Activated T-helper 2 cell treated with anti-CD3 and anti-CD28 coated beads, Interferon-gamma antibody, Interleukin-2, Interleukin-4, amounts not matched to agents 10 μg/mL and 5 μg/mL and 100 μg/mL, durations not matched to agents 14 hours and 24 hours and 36 hours (primary cell): ENCODE measurements around the gene HSD3B2. TPM values are rescaled to one million over a fixed set of nuclear protein-coding genes. Genes with fewer than 3 reads are reported as not detected.

Source experiments
- DNase-seq: peaks from one replicate; pipeline ENCODE4 v3.0.0; 2021; ENCODE audit warnings: low spot score
- H3K27ac Mint-ChIP-seq: one replicate; pipeline ENCODE4 v1.8.0; 2021; ENCODE audit warnings: mixed read lengths
- H3K27me3 Mint-ChIP-seq: one replicate; pipeline ENCODE4 v1.8.0; 2021; ENCODE audit warnings: low read depth, mixed read lengths
- H3K36me3 Mint-ChIP-seq: one replicate; pipeline ENCODE4 v1.8.0; 2021; ENCODE audit warnings: low read depth, mixed read lengths
- H3K4me1 Mint-ChIP-seq: one replicate; pipeline ENCODE4 v1.8.0; 2021; ENCODE audit warnings: low read depth, mixed read lengths
- H3K4me3 Mint-ChIP-seq: one replicate; pipeline ENCODE4 v1.8.0; 2021; ENCODE audit warnings: low read depth, mild to moderate bottlenecking, moderate library complexity, mixed read lengths
- H3K9me3 Mint-ChIP-seq: one replicate; pipeline ENCODE4 v1.8.0; 2021; ENCODE audit warnings: mixed read lengths
- intact Hi-C: fragments of 100-400 bp; cut with micrococcal nuclease; formaldehyde crosslinking; loops from one replicate; pipeline ENCODE4 v1.15.1; 2023
- total RNA-seq: library from RNA; stranded (reverse); gene quantifications from 2 replicates; pipeline ENCODE4 v1.2.3, GENCODE V29; 2022

HSD3B2 gene
- total RNA-seq, 1 donor from 2014 or later = not detected

DNA sequence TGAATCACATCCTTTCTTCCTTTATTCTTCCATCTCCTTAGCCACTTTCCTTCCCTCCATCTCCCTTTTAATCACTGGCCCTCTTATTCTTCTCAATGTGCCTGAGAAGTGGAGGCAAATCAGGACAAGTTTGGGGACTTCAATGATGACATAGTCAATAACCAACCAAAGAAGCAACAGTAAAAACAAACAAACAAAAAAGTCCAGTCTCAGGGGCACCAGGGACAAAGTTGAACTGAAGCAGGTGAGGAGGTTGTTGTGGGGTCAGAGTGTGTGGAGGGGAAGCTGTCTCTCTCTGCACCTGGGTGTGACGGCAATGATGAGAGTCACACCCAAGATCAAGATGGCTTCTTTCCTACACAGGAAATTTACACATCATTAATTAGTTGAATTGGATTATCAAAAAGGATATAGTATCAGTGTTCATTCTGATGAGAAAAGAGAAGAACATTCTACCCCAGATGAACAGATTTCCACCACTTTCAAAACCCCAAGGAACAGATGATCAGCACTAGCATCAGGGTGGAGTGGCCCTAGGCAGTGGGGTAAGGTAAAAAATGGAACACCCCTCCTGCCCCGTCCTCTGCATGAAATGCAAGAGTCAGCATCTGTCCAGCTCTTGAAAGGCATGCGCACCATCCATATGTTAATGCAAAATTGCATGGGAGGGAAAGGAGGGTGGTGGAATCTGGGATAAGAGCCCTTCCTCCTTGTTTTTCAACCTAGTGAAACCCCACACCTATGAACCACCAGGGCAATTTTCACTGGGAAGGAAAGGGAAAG, 32.6 kb downstream of the HSD3B2 start:
- no peaks in the 10 kb centered on the region for H3K4me1 Mint-ChIP-seq
- H3K9me3 Mint-ChIP-seq = no peaks in the 10 kb centered on the region
- no peaks in the 10 kb centered on the region for H3K36me3 Mint-ChIP-seq
- DNase-seq = no peak
- H3K4me3 Mint-ChIP-seq = no peak overlapping the region
- intact Hi-C loops = no loop called here
- H3K27ac Mint-ChIP-seq = no peak overlapping the region
- H3K27me3 Mint-ChIP-seq = peaks cover 3% of the 10 kb centered on the region

GRCh38 chr1:119448127-119448511, 33.2 kb downstream of the HSD3B2 start:
- DNase-seq = no peak
- Mint-ChIP-seq H3K27me3 (no peaks in the 10 kb centered on the region), H3K4me1 (peaks cover 3% of the 10 kb centered on the region), H3K36me3 (no peaks in the 10 kb centered on the region), H3K27ac (no peak overlapping the region), H3K4me3 (no peak overlapping the region), H3K9me3 (no peaks in the 10 kb centered on the region)
- intact Hi-C loops = no loop called here

- DNase-seq = no peak
- intact Hi-C loops = no loop called here
- no peak overlapping the region for H3K27ac Mint-ChIP-seq
Observed at GRCh38 chr1:119449971-119450370, 35.0 kb downstream of the HSD3B2 start.

GRCh38 chr1:119451158-119451557, 36.2 kb downstream of the HSD3B2 start:
- peaks cover 4% of the 10 kb centered on the region for H3K4me1 Mint-ChIP-seq

More at GRCh38 chr1:119449971-119450370, 35.0 kb downstream of the HSD3B2 start:
- Mint-ChIP-seq H3K36me3 (no peaks in the 10 kb centered on the region), H3K4me3 (no peak overlapping the region), H3K27me3 (no peaks in the 10 kb centered on the region), H3K9me3 (no peaks in the 10 kb centered on the region), H3K4me1 (peaks cover 4% of the 10 kb centered on the region)

DNA sequence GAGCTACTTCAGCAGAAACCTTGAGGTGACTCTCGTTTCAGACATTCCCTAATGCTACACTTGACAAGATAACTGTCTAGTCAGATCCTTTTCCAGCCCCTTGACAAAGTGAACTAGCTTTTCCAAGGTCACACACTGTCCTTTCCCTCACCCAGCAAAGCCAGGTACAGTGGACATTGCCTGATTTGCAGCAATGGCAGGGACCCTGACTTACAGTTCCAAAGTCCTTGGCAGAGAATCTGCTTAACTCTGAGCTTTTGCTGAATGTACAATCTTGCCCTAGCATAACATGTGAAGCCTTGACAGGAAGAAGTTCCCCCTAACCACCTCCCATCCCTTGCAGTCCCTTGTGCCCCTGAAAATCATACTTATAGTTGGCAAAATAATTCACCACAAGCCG, 37.1 kb downstream of the HSD3B2 start:
- peaks cover 4% of the 10 kb centered on the region for H3K27me3 Mint-ChIP-seq
- no peak overlapping the region for H3K27ac Mint-ChIP-seq
- no peak overlapping the region for H3K4me3 Mint-ChIP-seq
- no peaks in the 10 kb centered on the region for H3K36me3 Mint-ChIP-seq
- intact Hi-C loops = no loop called here
- peaks cover 4% of the 10 kb centered on the region for H3K4me1 Mint-ChIP-seq
- H3K9me3 Mint-ChIP-seq = no peaks in the 10 kb centered on the region
- DNase-seq = no peak

More at GRCh38 chr1:119451158-119451557, 36.2 kb downstream of the HSD3B2 start:
- no peaks in the 10 kb centered on the region for H3K36me3 Mint-ChIP-seq
- no peak overlapping the region for H3K4me3 Mint-ChIP-seq
- intact Hi-C loops = no loop called here
- no peak overlapping the region for H3K27ac Mint-ChIP-seq
- no peak for DNase-seq
- no peaks in the 10 kb centered on the region for H3K9me3 Mint-ChIP-seq
- H3K27me3 Mint-ChIP-seq = no peaks in the 10 kb centered on the region

DNA sequence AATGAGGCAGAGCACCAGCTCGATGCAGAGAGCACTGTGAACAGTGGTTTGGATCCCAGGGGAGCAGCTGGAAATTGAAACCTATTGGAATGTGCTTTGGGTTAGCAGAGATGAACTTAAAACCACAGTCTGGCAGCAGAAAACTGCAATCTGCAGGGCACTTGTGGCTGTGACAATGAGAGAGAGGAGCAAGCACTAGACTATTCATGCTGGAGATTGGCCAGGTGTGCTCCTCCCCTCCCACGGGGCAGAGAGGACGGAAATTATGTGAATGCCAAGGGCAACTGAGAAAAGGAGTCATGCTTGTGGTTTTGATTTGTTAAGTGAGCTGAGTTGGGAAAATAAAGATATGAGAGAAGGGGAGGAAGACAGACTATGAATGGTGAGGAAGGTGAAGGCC, 38.1 kb downstream of the HSD3B2 start:
- H3K36me3 Mint-ChIP-seq = no peaks in the 10 kb centered on the region
- DNase-seq = no peak
- peaks cover 4% of the 10 kb centered on the region for H3K27me3 Mint-ChIP-seq
- no peak overlapping the region for H3K27ac Mint-ChIP-seq
- H3K4me1 Mint-ChIP-seq = peaks cover 4% of the 10 kb centered on the region
- H3K4me3 Mint-ChIP-seq = no peak overlapping the region
- intact Hi-C loops = no loop called here
- no peaks in the 10 kb centered on the region for H3K9me3 Mint-ChIP-seq

- peaks cover 2% of the 10 kb centered on the region for H3K27me3 Mint-ChIP-seq
- H3K4me3 Mint-ChIP-seq = no peak overlapping the region
- no peaks in the 10 kb centered on the region for H3K9me3 Mint-ChIP-seq
- no peak for DNase-seq
- intact Hi-C loops = no loop called here
- H3K27ac Mint-ChIP-seq = no peak overlapping the region
- no peaks in the 10 kb centered on the region for H3K36me3 Mint-ChIP-seq
- H3K4me1 Mint-ChIP-seq = no peaks in the 10 kb centered on the region
Observed at GRCh38 chr1:119462964-119463363, 48.0 kb downstream of the HSD3B2 start.

- no peaks in the 10 kb centered on the region for H3K4me1 Mint-ChIP-seq
- no peak for DNase-seq
- H3K9me3 Mint-ChIP-seq = no peaks in the 10 kb centered on the region
- H3K27ac Mint-ChIP-seq = no peak overlapping the region
- no peak overlapping the region for H3K4me3 Mint-ChIP-seq
- intact Hi-C loops = no loop called here
- H3K36me3 Mint-ChIP-seq = no peaks in the 10 kb centered on the region
- peaks cover 2% of the 10 kb centered on the region for H3K27me3 Mint-ChIP-seq
Observed at GRCh38 chr1:119463569-119463968, 48.6 kb downstream of the HSD3B2 start.

DNA sequence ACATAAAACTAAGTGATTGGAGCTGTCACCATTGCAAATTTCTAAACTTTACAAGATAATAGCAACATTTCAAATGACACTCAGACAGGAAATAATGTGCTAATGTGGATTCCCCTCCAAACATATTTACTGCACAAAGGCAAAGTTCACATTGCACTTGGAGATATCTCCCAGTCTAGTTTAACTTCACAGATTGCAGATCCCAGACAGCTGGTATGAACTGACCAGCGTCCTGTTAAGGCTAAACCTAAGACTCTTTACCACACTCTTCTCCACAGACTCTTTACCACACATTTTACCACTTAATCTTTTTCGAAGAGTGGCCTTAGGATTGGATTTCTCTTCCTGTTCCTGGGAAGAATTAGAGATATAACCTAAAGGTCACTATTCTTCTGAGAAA, 51.5 kb downstream of the HSD3B2 start:
- no peaks in the 10 kb centered on the region for H3K36me3 Mint-ChIP-seq
- no peak for DNase-seq
- no peaks in the 10 kb centered on the region for H3K9me3 Mint-ChIP-seq
- no peaks in the 10 kb centered on the region for H3K4me1 Mint-ChIP-seq
- no peak overlapping the region for H3K4me3 Mint-ChIP-seq
- no peak overlapping the region for H3K27ac Mint-ChIP-seq
- intact Hi-C loops = no loop called here
- peaks cover 3% of the 10 kb centered on the region for H3K27me3 Mint-ChIP-seq

GRCh38 chr1:119467219-119467618, 52.3 kb downstream of the HSD3B2 start:
- Mint-ChIP-seq H3K27me3 (peaks cover 3% of the 10 kb centered on the region), H3K36me3 (no peaks in the 10 kb centered on the region), H3K4me1 (no peaks in the 10 kb centered on the region), H3K4me3 (no peak overlapping the region), H3K27ac (no peak overlapping the region), H3K9me3 (no peaks in the 10 kb centered on the region)
- DNase-seq = no peak
- intact Hi-C loops = no loop called here

- Mint-ChIP-seq H3K36me3 (no peaks in the 10 kb centered on the region), H3K4me1 (no peaks in the 10 kb centered on the region), H3K4me3 (no peak overlapping the region), H3K9me3 (no peaks in the 10 kb centered on the region), H3K27me3 (peaks cover 3% of the 10 kb centered on the region), H3K27ac (no peak overlapping the region)
- intact Hi-C loops = no loop called here
- DNase-seq = no peak
Observed at GRCh38 chr1:119467857-119468668, 53.1 kb downstream of the HSD3B2 start.

- no peaks in the 10 kb centered on the region for H3K36me3 Mint-ChIP-seq
- no peaks in the 10 kb centered on the region for H3K4me1 Mint-ChIP-seq
- intact Hi-C loops = no loop called here
- no peak for DNase-seq
- H3K27ac Mint-ChIP-seq = no peak overlapping the region
- H3K4me3 Mint-ChIP-seq = no peak overlapping the region
- no peaks in the 10 kb centered on the region for H3K9me3 Mint-ChIP-seq
- H3K27me3 Mint-ChIP-seq = peaks cover 3% of the 10 kb centered on the region
Observed at GRCh38 chr1:119469741-119470140, 54.8 kb downstream of the HSD3B2 start.

DNA sequence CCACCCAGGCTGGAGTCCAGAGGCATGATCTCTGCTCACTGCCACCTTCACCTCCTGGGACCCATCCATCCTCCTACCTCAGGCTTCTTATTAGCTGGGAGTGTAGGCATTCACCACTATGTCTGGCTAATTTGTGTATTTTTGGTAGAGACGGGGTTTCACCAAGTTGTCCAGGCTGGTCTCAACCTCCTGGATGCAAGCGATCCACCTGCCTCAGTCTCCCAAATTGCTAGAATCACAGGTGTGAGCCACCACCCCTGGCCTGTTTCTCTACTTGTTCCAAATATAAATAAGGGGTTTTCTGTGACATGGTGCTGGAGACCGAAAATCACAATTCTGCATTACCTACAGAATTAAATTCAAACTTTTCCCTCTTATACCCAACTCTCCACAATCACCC, 55.4 kb downstream of the HSD3B2 start:
- Mint-ChIP-seq H3K4me1 (no peaks in the 10 kb centered on the region), H3K27ac (no peak overlapping the region), H3K27me3 (peaks cover 5% of the 10 kb centered on the region), H3K4me3 (no peak overlapping the region), H3K9me3 (no peaks in the 10 kb centered on the region), H3K36me3 (no peaks in the 10 kb centered on the region)
- intact Hi-C loops = no loop called here
- DNase-seq = no peak
